GM23338 (cell line): ENCODE measurements around the gene TBX3. TPM values are rescaled to one million over a fixed set of nuclear protein-coding genes. Genes with fewer than 3 reads are reported as not detected.

Source experiments
- CTCF ChIP-seq, 2 experiments: fragments of 200-600 bp in 1 of 2; sonication (generic) in 1 of 2; conservative IDR thresholded peaks; 2 replicates each; pipeline versions ENCODE4 v1.5.1 to v1.6.1; 2016 to 2017; ENCODE audit warnings: antibody characterized with exemption in 2 of 2, low read depth in 2 of 2, mild to moderate bottlenecking in 2 of 2, moderate library complexity in 1 of 2
- EZH2phosphoT487 ChIP-seq: fragments of 200-600 bp; sonication (generic); IDR thresholded peaks from one replicate; pipeline ENCODE4 v1.8.1; 2018; ENCODE audit warnings: antibody characterized with exemption; ENCODE audit not compliant: unreplicated experiment
- STAT1 ChIP-seq: IDR thresholded peaks from one replicate; pipeline ENCODE4 v1.6.1; 2016; ENCODE audit warnings: antibody characterized with exemption; ENCODE audit not compliant: unreplicated experiment
- ZNF331 ChIP-seq: fragments of 250-450 bp; sonication (Bioruptor Pico); IDR thresholded peaks from 2 replicates; pipeline ENCODE4 v1.5.0; 2020; ENCODE audit warnings: low read depth, mild to moderate bottlenecking, moderate library complexity
- polyA plus RNA-seq: library from polyadenylated mRNA; unstranded; fragments of >200 nt; fragmentation: Nextera tagmentation; extraction: Ambion mirVana; gene quantifications from 2 replicates; pipeline ENCODE4 v1.2.1, GENCODE V29; 2016
- small RNA-seq: library from RNA; depleted of rRNA; stranded (forward); fragments of <200 nt; gene quantifications from one replicate; pipeline ENCODE3, GENCODE V24; 2014; ENCODE audit warnings: low replicate concordance
- total RNA-seq: library from RNA; depleted of rRNA; stranded (reverse); fragments of >200 nt; shearing (Covaris generic); gene quantifications from 2 replicates; pipeline ENCODE4 v1.2.3, GENCODE V29; 2014
- TF ChIP-seq, protein P1 (sequence below): fragments of 250-450 bp; sonication (Bioruptor Pico); IDR thresholded peaks from 2 replicates; pipeline ENCODE4 v1.5.0; 2020; ENCODE audit warnings: mild to moderate bottlenecking, moderate library complexity

TBX3 gene
- total and polyA plus RNA-seq, 2 experiments from 2014 or later = 0.18 to 0.24 TPM

GRCh38 chr12:114623737-114624136 lies 60.2 kb downstream of the TBX3 start (continued):
- TF ChIP-seq, protein P1, sequence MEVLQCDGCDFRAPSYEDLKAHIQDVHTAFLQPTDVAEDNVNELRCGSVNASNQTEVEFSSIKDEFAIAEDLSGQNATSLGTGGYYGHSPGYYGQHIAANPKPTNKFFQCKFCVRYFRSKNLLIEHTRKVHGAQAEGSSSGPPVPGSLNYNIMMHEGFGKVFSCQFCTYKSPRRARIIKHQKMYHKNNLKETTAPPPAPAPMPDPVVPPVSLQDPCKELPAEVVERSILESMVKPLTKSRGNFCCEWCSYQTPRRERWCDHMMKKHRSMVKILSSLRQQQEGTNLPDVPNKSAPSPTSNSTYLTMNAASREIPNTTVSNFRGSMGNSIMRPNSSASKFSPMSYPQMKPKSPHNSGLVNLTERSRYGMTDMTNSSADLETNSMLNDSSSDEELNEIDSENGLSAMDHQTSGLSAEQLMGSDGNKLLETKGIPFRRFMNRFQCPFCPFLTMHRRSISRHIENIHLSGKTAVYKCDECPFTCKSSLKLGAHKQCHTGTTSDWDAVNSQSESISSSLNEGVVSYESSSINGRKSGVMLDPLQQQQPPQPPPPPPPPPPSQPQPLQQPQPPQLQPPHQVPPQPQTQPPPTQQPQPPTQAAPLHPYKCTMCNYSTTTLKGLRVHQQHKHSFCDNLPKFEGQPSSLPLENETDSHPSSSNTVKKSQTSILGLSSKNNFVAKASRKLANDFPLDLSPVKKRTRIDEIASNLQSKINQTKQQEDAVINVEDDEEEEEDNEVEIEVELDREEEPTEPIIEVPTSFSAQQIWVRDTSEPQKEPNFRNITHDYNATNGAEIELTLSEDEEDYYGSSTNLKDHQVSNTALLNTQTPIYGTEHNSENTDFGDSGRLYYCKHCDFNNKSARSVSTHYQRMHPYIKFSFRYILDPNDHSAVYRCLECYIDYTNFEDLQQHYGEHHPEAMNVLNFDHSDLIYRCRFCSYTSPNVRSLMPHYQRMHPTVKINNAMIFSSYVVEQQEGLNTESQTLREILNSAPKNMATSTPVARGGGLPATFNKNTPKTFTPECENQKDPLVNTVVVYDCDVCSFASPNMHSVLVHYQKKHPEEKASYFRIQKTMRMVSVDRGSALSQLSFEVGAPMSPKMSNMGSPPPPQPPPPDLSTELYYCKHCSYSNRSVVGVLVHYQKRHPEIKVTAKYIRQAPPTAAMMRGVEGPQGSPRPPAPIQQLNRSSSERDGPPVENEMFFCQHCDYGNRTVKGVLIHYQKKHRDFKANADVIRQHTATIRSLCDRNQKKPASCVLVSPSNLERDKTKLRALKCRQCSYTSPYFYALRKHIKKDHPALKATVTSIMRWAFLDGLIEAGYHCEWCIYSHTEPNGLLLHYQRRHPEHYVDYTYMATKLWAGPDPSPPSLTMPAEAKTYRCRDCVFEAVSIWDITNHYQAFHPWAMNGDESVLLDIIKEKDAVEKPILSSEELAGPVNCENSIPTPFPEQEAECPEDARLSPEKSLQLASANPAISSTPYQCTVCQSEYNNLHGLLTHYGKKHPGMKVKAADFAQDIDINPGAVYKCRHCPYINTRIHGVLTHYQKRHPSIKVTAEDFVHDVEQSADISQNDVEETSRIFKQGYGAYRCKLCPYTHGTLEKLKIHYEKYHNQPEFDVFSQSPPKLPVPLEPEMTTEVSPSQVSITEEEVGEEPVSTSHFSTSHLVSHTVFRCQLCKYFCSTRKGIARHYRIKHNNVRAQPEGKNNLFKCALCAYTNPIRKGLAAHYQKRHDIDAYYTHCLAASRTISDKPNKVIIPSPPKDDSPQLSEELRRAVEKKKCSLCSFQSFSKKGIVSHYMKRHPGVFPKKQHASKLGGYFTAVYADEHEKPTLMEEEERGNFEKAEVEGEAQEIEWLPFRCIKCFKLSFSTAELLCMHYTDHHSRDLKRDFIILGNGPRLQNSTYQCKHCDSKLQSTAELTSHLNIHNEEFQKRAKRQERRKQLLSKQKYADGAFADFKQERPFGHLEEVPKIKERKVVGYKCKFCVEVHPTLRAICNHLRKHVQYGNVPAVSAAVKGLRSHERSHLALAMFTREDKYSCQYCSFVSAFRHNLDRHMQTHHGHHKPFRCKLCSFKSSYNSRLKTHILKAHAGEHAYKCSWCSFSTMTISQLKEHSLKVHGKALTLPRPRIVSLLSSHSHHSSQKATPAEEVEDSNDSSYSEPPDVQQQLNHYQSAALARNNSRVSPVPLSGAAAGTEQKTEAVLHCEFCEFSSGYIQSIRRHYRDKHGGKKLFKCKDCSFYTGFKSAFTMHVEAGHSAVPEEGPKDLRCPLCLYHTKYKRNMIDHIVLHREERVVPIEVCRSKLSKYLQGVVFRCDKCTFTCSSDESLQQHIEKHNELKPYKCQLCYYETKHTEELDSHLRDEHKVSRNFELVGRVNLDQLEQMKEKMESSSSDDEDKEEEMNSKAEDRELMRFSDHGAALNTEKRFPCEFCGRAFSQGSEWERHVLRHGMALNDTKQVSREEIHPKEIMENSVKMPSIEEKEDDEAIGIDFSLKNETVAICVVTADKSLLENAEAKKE (CRISPR knock-in tag) = no peak
- no peak for TF ChIP-seq CTCF (conservative IDR thresholded peaks at IDR 0.05; ENCODE audit: low read depth in 2 of 2)
- TF ChIP-seq ZNF331 (CRISPR knock-in tag) = no peak
- TF ChIP-seq EZH2phosphoT487 = no peak
- no peak for TF ChIP-seq STAT1

Small RNAs within 50 kb of the gene (small RNA-seq; reads per million reads assigned to genes)
- gene RF00019 = not detected
